Breast epithelium (tissue), 4 donors: ENCODE measurements around the gene GALNT10. TPM values are rescaled to one million over a fixed set of nuclear protein-coding genes. Genes with fewer than 3 reads are reported as not detected.

ENCODE experiments used
- DNase-seq, 2 donors: peaks; one replicate each; pipeline ENCODE4 v3.0.0-alpha.2; 2019; ENCODE audit warnings: low spot score in 2 of 2
- H3K27ac ChIP-seq, 2 donors: fragments of 200-600 bp; sonication (generic) in 1 of 2; one replicate each; pipeline ENCODE4 v1.5.1; 2016 to 2019; ENCODE audit warnings: mild to moderate bottlenecking in 1 of 2
- H3K27me3 ChIP-seq, 2 donors: fragments of 200-600 bp; sonication (generic) in 1 of 2; one replicate each; pipeline versions ENCODE4 v1.5.1 to v1.6.0; 2017 to 2019; ENCODE audit warnings: control low read depth in 1 of 2, mild to moderate bottlenecking in 1 of 2
- H3K36me3 ChIP-seq: fragments of 200-600 bp; one replicate; pipeline ENCODE4 v1.5.1; 2019
- H3K4me1 ChIP-seq, 2 donors: fragments of 200-600 bp; sonication (generic); one replicate each; pipeline ENCODE4 v1.5.1; 2016 to 2019; ENCODE audit warnings: control low read depth in 1 of 2
- H3K4me3 ChIP-seq, 3 donors: fragments of 200-600 bp; sonication (generic); 1 replicate in 2 of 3; 2 replicates in 1 of 3; pipeline ENCODE4 v1.5.1; 2016 to 2019; ENCODE audit warnings: mild to moderate bottlenecking in 3 of 3, moderate library complexity in 2 of 3
- H3K9me3 ChIP-seq, 2 donors: fragments of 200-600 bp; sonication (generic) in 1 of 2; one replicate each; pipeline ENCODE4 v1.5.1; 2016 to 2019; ENCODE audit warnings: control low read depth in 1 of 2
- POLR2A ChIP-seq: fragments of 450-650 bp; IDR thresholded peaks from one replicate; pipeline ENCODE4 v1.6.1; 2016; ENCODE audit warnings: antibody characterized with exemption, mild to moderate bottlenecking, moderate library complexity
- POLR2AphosphoS5 ChIP-seq, 3 donors: sonication (generic); formaldehyde crosslinking; IDR thresholded peaks; one replicate each; pipeline ENCODE4 v1.6.1; 2017; ENCODE audit warnings: antibody characterized with exemption in 3 of 3
- intact Hi-C: fragments of 100-400 bp; cut with DNase I; formaldehyde crosslinking; loops from one replicate; pipeline ENCODE4 v1.15.1; 2023; ENCODE audit warnings: low total_unique reads
- total RNA-seq, 3 donors: library from RNA; depleted of rRNA; stranded (reverse); fragments of >200 nt; gene quantifications; one replicate each; pipeline ENCODE4 v1.1.0, GENCODE V29; 2016
- TF ChIP-seq, protein P1 (sequence below), 3 donors: fragments of 450-650 bp; IDR thresholded peaks; one replicate each; pipeline ENCODE4 v1.5.1; 2016 to 2017; ENCODE audit warnings: antibody characterized with exemption in 3 of 3, mild to moderate bottlenecking in 3 of 3, moderate library complexity in 3 of 3

GALNT10 gene
- total RNA-seq, 3 donors from 2014 or later, result 32.8 to 67.2 (median 34.1) TPM

DNA sequence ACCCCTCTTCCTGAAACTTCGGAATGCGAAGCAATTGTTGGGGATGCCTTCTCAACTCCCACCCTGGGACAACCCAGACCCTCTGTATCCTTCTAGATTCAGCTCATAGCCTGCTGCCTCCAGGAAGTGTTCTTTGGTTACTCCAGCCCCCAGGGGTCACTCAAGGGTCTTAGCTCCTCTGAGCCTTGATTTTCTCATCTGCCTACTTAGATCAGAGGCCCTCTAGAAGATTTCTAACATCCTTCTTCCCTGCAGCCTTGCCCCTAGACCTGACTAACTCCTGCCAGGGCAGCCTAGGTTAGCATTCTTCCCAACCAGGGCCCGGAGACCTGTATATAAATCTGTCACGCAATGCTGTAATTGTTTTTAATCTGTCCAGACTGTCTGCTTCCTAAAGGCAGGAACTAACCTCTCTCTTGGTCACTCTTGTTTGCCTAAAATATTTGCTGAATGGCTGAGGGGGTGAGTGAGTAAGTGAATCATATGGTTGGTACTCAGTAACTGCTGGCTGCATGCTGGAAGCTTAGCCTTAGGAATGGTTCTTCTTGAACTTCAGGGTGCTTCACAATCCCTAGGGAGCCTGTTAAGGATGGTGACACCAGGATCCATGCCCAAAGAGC lies 8.2 kb downstream of the GALNT10 start:
- DNase-seq, result no peak
- H3K9me3 ChIP-seq, result no peaks in the 10 kb centered on the region
- H3K4me3 ChIP-seq, result no peak overlapping the region
- peaks cover 4 to 5% of the 10 kb centered on the region in 2 donors for H3K4me1 ChIP-seq
- no peaks in the 10 kb centered on the region for H3K36me3 ChIP-seq
- no peaks in the 10 kb centered on the region for H3K27me3 ChIP-seq
- intact Hi-C loops, result loop anchor here (10.0 kb wide), 1 partner anchor 196 kb away; no protein-coding TSS in a partner anchor
- TF ChIP-seq POLR2AphosphoS5 (IDR thresholded peaks at IDR 0.05) (no peak), POLR2A (no peak)
- TF ChIP-seq, protein P1, sequence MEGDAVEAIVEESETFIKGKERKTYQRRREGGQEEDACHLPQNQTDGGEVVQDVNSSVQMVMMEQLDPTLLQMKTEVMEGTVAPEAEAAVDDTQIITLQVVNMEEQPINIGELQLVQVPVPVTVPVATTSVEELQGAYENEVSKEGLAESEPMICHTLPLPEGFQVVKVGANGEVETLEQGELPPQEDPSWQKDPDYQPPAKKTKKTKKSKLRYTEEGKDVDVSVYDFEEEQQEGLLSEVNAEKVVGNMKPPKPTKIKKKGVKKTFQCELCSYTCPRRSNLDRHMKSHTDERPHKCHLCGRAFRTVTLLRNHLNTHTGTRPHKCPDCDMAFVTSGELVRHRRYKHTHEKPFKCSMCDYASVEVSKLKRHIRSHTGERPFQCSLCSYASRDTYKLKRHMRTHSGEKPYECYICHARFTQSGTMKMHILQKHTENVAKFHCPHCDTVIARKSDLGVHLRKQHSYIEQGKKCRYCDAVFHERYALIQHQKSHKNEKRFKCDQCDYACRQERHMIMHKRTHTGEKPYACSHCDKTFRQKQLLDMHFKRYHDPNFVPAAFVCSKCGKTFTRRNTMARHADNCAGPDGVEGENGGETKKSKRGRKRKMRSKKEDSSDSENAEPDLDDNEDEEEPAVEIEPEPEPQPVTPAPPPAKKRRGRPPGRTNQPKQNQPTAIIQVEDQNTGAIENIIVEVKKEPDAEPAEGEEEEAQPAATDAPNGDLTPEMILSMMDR (IDR thresholded peaks at IDR 0.05), result no peak
- no peak overlapping the region for H3K27ac ChIP-seq

DNA sequence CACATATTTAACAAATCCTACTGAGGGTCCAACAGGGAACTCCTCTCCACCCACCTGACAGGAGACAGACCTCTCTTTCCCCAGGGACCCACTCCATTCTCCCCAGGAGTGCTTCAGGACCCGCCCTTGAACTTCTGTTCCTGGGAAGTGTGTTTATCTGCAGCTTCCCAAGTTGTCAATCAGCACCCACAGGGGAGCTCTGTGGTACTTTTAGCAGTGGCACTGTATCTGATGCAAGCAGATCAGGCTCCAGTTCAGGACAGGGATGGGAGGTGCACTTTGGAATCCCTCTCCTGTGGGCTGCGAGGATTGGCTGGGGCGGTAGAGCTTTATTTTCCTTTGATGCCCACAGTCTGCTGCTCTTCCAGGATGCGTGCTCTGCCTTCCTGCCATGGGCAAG lies 8.7 kb downstream of the GALNT10 start:
- DNase-seq, result no peak
- intact Hi-C loops, result loop anchor here (10.0 kb wide), 1 partner anchor 196 kb away; no protein-coding TSS in a partner anchor
- Histone ChIP-seq H3K27me3 (no peaks in the 10 kb centered on the region), H3K27ac (no peak overlapping the region), H3K9me3 (no peaks in the 10 kb centered on the region), H3K36me3 (no peaks in the 10 kb centered on the region), H3K4me1 (peaks cover 0 to 4% of the 10 kb centered on the region in 2 donors), H3K4me3 (no peak overlapping the region)
- TF ChIP-seq POLR2A, result no peak
- TF ChIP-seq POLR2AphosphoS5 (IDR thresholded peaks at IDR 0.05), result no peak
- TF ChIP-seq, protein P1 (IDR thresholded peaks at IDR 0.05), result no peak

DNA sequence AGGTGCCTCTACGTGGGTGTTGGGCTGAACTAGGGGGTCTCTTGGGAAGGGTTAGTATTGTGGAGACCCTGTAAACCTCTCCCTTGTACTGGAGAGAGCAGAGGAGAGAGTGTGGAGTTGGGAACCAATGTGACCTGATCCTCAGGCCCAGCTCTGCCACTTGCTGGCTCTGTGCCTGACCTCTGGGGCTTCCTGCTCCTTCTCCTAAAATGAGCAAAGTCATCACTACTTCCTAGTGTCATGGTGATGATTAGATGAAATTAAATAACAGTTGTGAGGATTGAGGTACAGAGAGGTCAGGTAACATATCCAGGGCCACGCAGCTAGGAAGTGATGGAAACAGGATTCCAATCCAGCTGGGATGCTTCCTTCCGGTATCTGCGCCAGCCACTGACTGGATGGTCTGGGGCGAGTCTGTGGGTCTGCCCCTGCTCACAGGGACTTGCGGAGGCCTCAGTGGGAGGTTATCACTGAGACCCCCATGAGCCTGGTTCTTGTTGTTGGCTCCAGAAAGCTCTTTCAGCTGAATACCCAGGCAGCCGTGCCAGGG lies 9.2 kb downstream of the GALNT10 start:
- H3K36me3 ChIP-seq, result no peaks in the 10 kb centered on the region
- DNase-seq, result no peak
- H3K4me3 ChIP-seq, result no peak overlapping the region
- H3K27me3 ChIP-seq, result no peaks in the 10 kb centered on the region
- TF ChIP-seq, protein P1 (IDR thresholded peaks at IDR 0.05), result no peak
- TF ChIP-seq POLR2AphosphoS5 (IDR thresholded peaks at IDR 0.05) (no peak), POLR2A (no peak)
- intact Hi-C loops, result loop anchor here (10.0 kb wide), 1 partner anchor 195 kb away; no protein-coding TSS in a partner anchor
- H3K27ac ChIP-seq, result peak overlapping the region in 1 of 2 donors; percentile 21
- no peaks in the 10 kb centered on the region for H3K9me3 ChIP-seq
- H3K4me1 ChIP-seq, result peaks cover 0 to 4% of the 10 kb centered on the region in 2 donors

DNA sequence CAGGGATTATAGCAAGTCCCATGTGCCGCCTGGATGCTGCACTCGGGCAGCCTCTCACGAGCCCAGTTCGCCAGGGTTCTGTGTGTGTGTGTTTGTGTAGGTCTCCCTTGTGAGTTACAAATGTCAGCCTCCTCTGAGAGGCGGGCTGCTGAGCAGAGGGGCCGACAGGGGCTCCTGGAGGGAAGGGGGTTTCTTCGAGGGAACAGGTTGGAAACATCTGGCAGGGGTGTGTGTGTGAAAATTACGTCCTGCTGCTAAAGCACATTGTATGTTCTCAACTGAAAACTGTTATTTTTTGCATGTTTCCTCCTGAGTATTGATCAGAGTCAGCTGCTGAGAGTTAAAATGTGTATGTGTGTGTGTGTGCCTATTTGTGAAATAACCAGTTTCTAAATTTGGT lies 9.7 kb downstream of the GALNT10 start:
- TF ChIP-seq, protein P1 (IDR thresholded peaks at IDR 0.05), result no peak
- TF ChIP-seq POLR2A (no peak), POLR2AphosphoS5 (IDR thresholded peaks at IDR 0.05) (no peak)
- Histone ChIP-seq H3K4me3 (no peak overlapping the region), H3K9me3 (no peaks in the 10 kb centered on the region), H3K36me3 (no peaks in the 10 kb centered on the region), H3K27me3 (no peaks in the 10 kb centered on the region), H3K27ac (peak overlapping the region in 1 of 2 donors; percentile 21), H3K4me1 (peaks cover 0 to 4% of the 10 kb centered on the region in 2 donors)
- intact Hi-C loops, result no loop called here
- no peak for DNase-seq

DNA sequence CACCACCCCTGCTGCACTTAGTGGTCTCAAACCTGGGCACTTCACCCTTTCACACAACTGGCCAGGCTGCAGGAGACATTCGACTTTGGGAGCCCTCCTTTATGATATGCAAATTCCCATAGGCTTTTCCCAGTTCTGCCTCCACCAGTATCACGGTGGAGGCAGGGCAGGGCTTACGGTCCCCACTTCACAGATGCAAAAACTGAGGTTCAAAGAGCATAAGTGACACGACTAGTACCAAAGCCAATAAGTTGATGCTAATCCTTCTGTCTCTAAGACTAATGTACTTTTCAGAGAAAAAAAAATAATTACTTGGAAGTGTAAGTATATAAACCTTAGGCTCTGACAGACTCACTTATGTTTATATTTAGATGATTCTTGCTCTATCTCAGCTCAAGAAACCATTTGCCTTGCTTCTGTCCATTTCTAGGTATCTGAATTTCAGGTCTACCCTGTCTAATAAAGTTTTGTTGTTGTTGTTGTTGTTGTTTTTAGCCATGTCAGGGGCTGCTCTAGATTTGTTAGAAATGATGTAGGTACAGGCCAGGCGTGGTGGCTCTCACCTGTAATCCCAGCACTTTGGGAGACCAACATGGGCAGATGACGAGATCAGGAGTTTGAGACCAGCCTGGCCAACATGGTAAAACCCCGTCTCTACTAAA lies 10.7 kb downstream of the GALNT10 start:
- Histone ChIP-seq H3K27ac (no peak overlapping the region), H3K27me3 (no peaks in the 10 kb centered on the region), H3K4me3 (no peak overlapping the region), H3K4me1 (peaks cover 0 to 4% of the 10 kb centered on the region in 2 donors), H3K9me3 (no peaks in the 10 kb centered on the region), H3K36me3 (no peaks in the 10 kb centered on the region)
- TF ChIP-seq POLR2AphosphoS5 (IDR thresholded peaks at IDR 0.05), result no peak
- TF ChIP-seq, protein P1 (IDR thresholded peaks at IDR 0.05), result no peak
- intact Hi-C loops, result no loop called here
- DNase-seq, result no peak
